Vagina (tissue), 2 donors: ENCODE results near the gene GALNTL6. TPM values are rescaled to one million over a fixed set of nuclear protein-coding genes. Genes with fewer than 3 reads are reported as not detected.

Experiments
- DNase-seq, 2 donors: peaks; one replicate each; pipeline ENCODE4 v3.0.0-alpha.2; 2017; ENCODE audit errors: extremely low spot score in 2 of 2
- H3K27ac ChIP-seq: fragments of 200-600 bp; sonication (generic); one replicate; pipeline ENCODE4 v1.5.1; 2019
- H3K27me3 ChIP-seq: fragments of 200-600 bp; sonication (generic); one replicate; pipeline ENCODE4 v1.5.1; 2019
- H3K36me3 ChIP-seq, 2 donors: fragments of 200-600 bp; sonication (generic); one replicate each; pipeline ENCODE4 v1.5.1; 2017 to 2019
- H3K4me1 ChIP-seq: fragments of 200-600 bp; sonication (generic); one replicate; pipeline ENCODE4 v1.5.1; 2019
- H3K4me3 ChIP-seq, 2 donors: fragments of 200-600 bp; sonication (generic); 1 replicate in 1 of 2; 2 replicates in 1 of 2; pipeline ENCODE4 v1.5.1; 2016 to 2019
- H3K9me3 ChIP-seq: fragments of 200-600 bp; sonication (generic); one replicate; pipeline ENCODE4 v1.5.1; 2019
- CTCF ChIP-seq, 3 experiments: fragments of 450-650 bp in 2 of 3; fragments of 200-600 bp in 1 of 3; sonication (generic) in 1 of 3; IDR thresholded peaks; one replicate each; pipeline ENCODE4 v1.5.1; 2017 to 2019; ENCODE audit warnings: antibody characterized with exemption in 3 of 3, mild to moderate bottlenecking in 2 of 3, moderate library complexity in 2 of 3
- POLR2A ChIP-seq, 2 donors: fragments of 450-650 bp; IDR thresholded peaks; one replicate each; pipeline ENCODE4 v1.6.1; 2017; ENCODE audit warnings: antibody characterized with exemption in 2 of 2, mild to moderate bottlenecking in 2 of 2, moderate library complexity in 2 of 2
- POLR2AphosphoS5 ChIP-seq, 2 donors: sonication (generic); formaldehyde crosslinking; IDR thresholded peaks; one replicate each; pipeline ENCODE4 v1.9.0; 2017; ENCODE audit warnings: antibody characterized with exemption in 2 of 2, mild to moderate bottlenecking in 2 of 2, low read depth in 1 of 2; ENCODE audit not compliant: insufficient read depth in 1 of 2
- intact Hi-C: fragments of 100-400 bp; cut with DNase I; formaldehyde crosslinking; loops from one replicate; pipeline ENCODE4 v1.15.1; 2023
- total RNA-seq: library from RNA; depleted of rRNA; stranded (reverse); fragments of >200 nt; gene quantifications from one replicate; pipeline ENCODE4 v1.2.3, GENCODE V29; 2016

GALNTL6 gene
- total RNA-seq, 1 donor from 2014 or later = 0.74 TPM

- no peaks in the 10 kb centered on the region for H3K27me3 ChIP-seq
- intact Hi-C loops = no loop called here
- H3K9me3 ChIP-seq = no peaks in the 10 kb centered on the region
- DNase-seq = no peak
- no peak overlapping the region for H3K27ac ChIP-seq
- TF ChIP-seq CTCF (IDR thresholded peaks at IDR 0.05) = no peak
- TF ChIP-seq POLR2AphosphoS5 (IDR thresholded peaks at IDR 0.05; ENCODE audit: insufficient read depth in 1 of 2, low read depth in 1 of 2) = no peak
- no peak for TF ChIP-seq POLR2A (IDR thresholded peaks at IDR 0.05)
- no peak overlapping the region for H3K4me3 ChIP-seq
- H3K4me1 ChIP-seq = no peaks in the 10 kb centered on the region
- no peaks in the 10 kb centered on the region for H3K36me3 ChIP-seq
Measured at GRCh38 chr4:172104539-172104938, 291.3 kb downstream of the GALNTL6 start.

- TF ChIP-seq CTCF (IDR thresholded peaks at IDR 0.05) (no peak), POLR2AphosphoS5 (IDR thresholded peaks at IDR 0.05; ENCODE audit: insufficient read depth in 1 of 2, low read depth in 1 of 2) (no peak), POLR2A (IDR thresholded peaks at IDR 0.05) (no peak)
- DNase-seq = no peak
- no peak overlapping the region for H3K4me3 ChIP-seq
- H3K9me3 ChIP-seq = no peaks in the 10 kb centered on the region
- no peaks in the 10 kb centered on the region for H3K27me3 ChIP-seq
- no peak overlapping the region for H3K27ac ChIP-seq
- no peaks in the 10 kb centered on the region for H3K36me3 ChIP-seq
- H3K4me1 ChIP-seq = no peaks in the 10 kb centered on the region
- intact Hi-C loops = no loop called here
Measured at GRCh38 chr4:172105918-172106317, 292.7 kb downstream of the GALNTL6 start.

GRCh38 chr4:172109466-172109865, 296.3 kb downstream of the GALNTL6 start:
- H3K27me3 ChIP-seq = no peaks in the 10 kb centered on the region
- no peaks in the 10 kb centered on the region for H3K36me3 ChIP-seq
- intact Hi-C loops = no loop called here
- H3K27ac ChIP-seq = no peak overlapping the region
- no peak for DNase-seq
- no peaks in the 10 kb centered on the region for H3K4me1 ChIP-seq
- TF ChIP-seq POLR2A (IDR thresholded peaks at IDR 0.05) = no peak
- TF ChIP-seq POLR2AphosphoS5 (IDR thresholded peaks at IDR 0.05; ENCODE audit: insufficient read depth in 1 of 2, low read depth in 1 of 2) = no peak
- no peak for TF ChIP-seq CTCF (IDR thresholded peaks at IDR 0.05)
- no peaks in the 10 kb centered on the region for H3K9me3 ChIP-seq
- no peak overlapping the region for H3K4me3 ChIP-seq

GRCh38 chr4:172124656-172125308, 311.6 kb downstream of the GALNTL6 start:
- Histone ChIP-seq H3K36me3 (no peaks in the 10 kb centered on the region), H3K9me3 (no peaks in the 10 kb centered on the region), H3K4me3 (no peak overlapping the region), H3K27me3 (no peaks in the 10 kb centered on the region), H3K4me1 (no peaks in the 10 kb centered on the region), H3K27ac (no peak overlapping the region)
- no peak for DNase-seq
- intact Hi-C loops = no loop called here
- TF ChIP-seq POLR2A (IDR thresholded peaks at IDR 0.05) = no peak
- no peak for TF ChIP-seq CTCF (IDR thresholded peaks at IDR 0.05)
- TF ChIP-seq POLR2AphosphoS5 (IDR thresholded peaks at IDR 0.05; ENCODE audit: insufficient read depth in 1 of 2, low read depth in 1 of 2) = no peak

- no peaks in the 10 kb centered on the region for H3K27me3 ChIP-seq
- intact Hi-C loops = no loop called here
- TF ChIP-seq POLR2A (IDR thresholded peaks at IDR 0.05) = no peak
- H3K9me3 ChIP-seq = no peaks in the 10 kb centered on the region
- H3K4me1 ChIP-seq = no peaks in the 10 kb centered on the region
- DNase-seq = no peak
- no peaks in the 10 kb centered on the region for H3K36me3 ChIP-seq
- H3K4me3 ChIP-seq = no peak overlapping the region
- H3K27ac ChIP-seq = no peak overlapping the region
Measured at GRCh38 chr4:172125443-172125842, 312.2 kb downstream of the GALNTL6 start.
